ENCODE data around the gene TRIM47.

TRIM47 gene

GRCh38 chr17:75896415-75897159, 18.2 kb upstream of the TRIM47 start, which contains the start of gene TRIM65:
TSS of gene TRIM65 (minus strand) at chr17:75896951. CDS start at chr17:75896937, 14 bp downstream.
- peaks cover 6% of the 10 kb centered on the region; the same call in 1 of the 2 replicates for H3K36me3 ChIP-seq (ENCODE audit: insufficient read depth, low read length)
- H3K4me3 ChIP-seq (ENCODE audit: low read depth, low read length), result peak within 1 kb of the TSS; percentile 89
- peak within 1 kb of the TSS; percentile 62; the same call in 1 of the 2 replicates for H3K27ac ChIP-seq (ENCODE audit: low read depth, low read length)
- H3K4me1 ChIP-seq (ENCODE audit: control insufficient read depth, insufficient read depth, low read length, unreplicated experiment), result peaks cover 5% of the 10 kb centered on the region
- H3K27me3 ChIP-seq (ENCODE audit: insufficient read depth, low read length), result no peaks in the 10 kb centered on the region
- peak within 1 kb of the TSS; percentile 80 for H2AFZ ChIP-seq (ENCODE audit: low read length, unreplicated experiment)
- peaks cover 17% of the 10 kb centered on the region for H3K79me2 ChIP-seq (ENCODE audit: control insufficient read depth, insufficient read depth, low read length, unreplicated experiment)

GRCh38 chr17:75895370-75896155, 17.2 kb upstream of the TRIM47 start:
- peaks cover 5% of the 10 kb centered on the region for H3K4me1 ChIP-seq (ENCODE audit: control insufficient read depth, insufficient read depth, low read length, unreplicated experiment)
- no peaks in the 10 kb centered on the region; the same call in 1 of the 2 replicates for H3K36me3 ChIP-seq (ENCODE audit: insufficient read depth, low read length)
- peak overlapping the region; percentile 89 for H3K4me3 ChIP-seq (ENCODE audit: low read depth, low read length)
- H3K27ac ChIP-seq (ENCODE audit: low read depth, low read length), result no peak overlapping the region; the same call in 1 of the 2 replicates
- no peak overlapping the region for H2AFZ ChIP-seq (ENCODE audit: low read length, unreplicated experiment)
- peaks cover 17% of the 10 kb centered on the region for H3K79me2 ChIP-seq (ENCODE audit: control insufficient read depth, insufficient read depth, low read length, unreplicated experiment)
- no peaks in the 10 kb centered on the region for H3K27me3 ChIP-seq (ENCODE audit: insufficient read depth, low read length)

- Histone ChIP-seq H3K36me3 (ENCODE audit: insufficient read depth, low read length) (no peaks in the 10 kb centered on the region), H3K79me2 (ENCODE audit: control insufficient read depth, insufficient read depth, low read length, unreplicated experiment) (peaks cover 17% of the 10 kb centered on the region), H3K27ac (ENCODE audit: low read depth, low read length) (no peak overlapping the region)
These were observed 15.8 kb upstream of the TRIM47 start for GRCh38 chr17:75894049-75894733.

GRCh38 chr17:75893305-75894048, 15.1 kb upstream of the TRIM47 start:
- Histone ChIP-seq H3K4me1 (ENCODE audit: control insufficient read depth, insufficient read depth, low read length, unreplicated experiment) (peaks cover 5% of the 10 kb centered on the region), H3K79me2 (ENCODE audit: control insufficient read depth, insufficient read depth, low read length, unreplicated experiment) (peaks cover 17% of the 10 kb centered on the region), H3K27me3 (ENCODE audit: insufficient read depth, low read length) (no peaks in the 10 kb centered on the region), H2AFZ (ENCODE audit: low read length, unreplicated experiment) (no peak overlapping the region), H3K4me3 (ENCODE audit: low read depth, low read length) (no peak overlapping the region), H3K27ac (ENCODE audit: low read depth, low read length) (no peak overlapping the region), H3K36me3 (ENCODE audit: insufficient read depth, low read length) (no peaks in the 10 kb centered on the region)

More at GRCh38 chr17:75894049-75894733, 15.8 kb upstream of the TRIM47 start:
- H3K4me3 ChIP-seq (ENCODE audit: low read depth, low read length), result no peak overlapping the region
- no peak overlapping the region for H2AFZ ChIP-seq (ENCODE audit: low read length, unreplicated experiment)
- H3K4me1 ChIP-seq (ENCODE audit: control insufficient read depth, insufficient read depth, low read length, unreplicated experiment), result peaks cover 5% of the 10 kb centered on the region
- no peaks in the 10 kb centered on the region for H3K27me3 ChIP-seq (ENCODE audit: insufficient read depth, low read length)

- peaks cover 17% of the 10 kb centered on the region for H3K79me2 ChIP-seq (ENCODE audit: control insufficient read depth, insufficient read depth, low read length, unreplicated experiment)
- H2AFZ ChIP-seq (ENCODE audit: low read length, unreplicated experiment), result no peak overlapping the region
- no peak overlapping the region for H3K4me3 ChIP-seq (ENCODE audit: low read depth, low read length)
- no peaks in the 10 kb centered on the region for H3K27me3 ChIP-seq (ENCODE audit: insufficient read depth, low read length)
- H3K4me1 ChIP-seq (ENCODE audit: control insufficient read depth, insufficient read depth, low read length, unreplicated experiment), result peaks cover 5% of the 10 kb centered on the region
- no peak overlapping the region for H3K27ac ChIP-seq (ENCODE audit: low read depth, low read length)
- H3K36me3 ChIP-seq (ENCODE audit: insufficient read depth, low read length), result no peaks in the 10 kb centered on the region
These were observed 14.3 kb upstream of the TRIM47 start for GRCh38 chr17:75892556-75893224.

- Histone ChIP-seq H3K79me2 (ENCODE audit: control insufficient read depth, insufficient read depth, low read length, unreplicated experiment) (peaks cover 17% of the 10 kb centered on the region), H3K4me1 (ENCODE audit: control insufficient read depth, insufficient read depth, low read length, unreplicated experiment) (no peaks in the 10 kb centered on the region), H3K27me3 (ENCODE audit: insufficient read depth, low read length) (no peaks in the 10 kb centered on the region), H3K36me3 (ENCODE audit: insufficient read depth, low read length) (no peaks in the 10 kb centered on the region), H3K27ac (ENCODE audit: low read depth, low read length) (no peak overlapping the region), H3K4me3 (ENCODE audit: low read depth, low read length) (no peak overlapping the region), H2AFZ (ENCODE audit: low read length, unreplicated experiment) (no peak overlapping the region)
These were observed 13.5 kb upstream of the TRIM47 start for GRCh38 chr17:75891605-75892555.

GRCh38 chr17:75891022-75891604, 12.7 kb upstream of the TRIM47 start:
- no peaks in the 10 kb centered on the region for H3K4me1 ChIP-seq (ENCODE audit: control insufficient read depth, insufficient read depth, low read length, unreplicated experiment)
- H3K36me3 ChIP-seq (ENCODE audit: insufficient read depth, low read length), result no peaks in the 10 kb centered on the region
- H2AFZ ChIP-seq (ENCODE audit: low read length, unreplicated experiment), result no peak overlapping the region
- no peaks in the 10 kb centered on the region for H3K27me3 ChIP-seq (ENCODE audit: insufficient read depth, low read length)
- H3K4me3 ChIP-seq (ENCODE audit: low read depth, low read length), result no peak overlapping the region
- no peak overlapping the region for H3K27ac ChIP-seq (ENCODE audit: low read depth, low read length)
- peaks cover 17% of the 10 kb centered on the region for H3K79me2 ChIP-seq (ENCODE audit: control insufficient read depth, insufficient read depth, low read length, unreplicated experiment)

GRCh38 chr17:75889454-75889853, 11.1 kb upstream of the TRIM47 start:
- H3K79me2 ChIP-seq (ENCODE audit: control insufficient read depth, insufficient read depth, low read length, unreplicated experiment), result peaks cover 3% of the 10 kb centered on the region
- no peaks in the 10 kb centered on the region for H3K4me1 ChIP-seq (ENCODE audit: control insufficient read depth, insufficient read depth, low read length, unreplicated experiment)
- H3K4me3 ChIP-seq (ENCODE audit: low read depth, low read length), result no peak overlapping the region
- no peak overlapping the region for H3K27ac ChIP-seq (ENCODE audit: low read depth, low read length)
- no peaks in the 10 kb centered on the region for H3K36me3 ChIP-seq (ENCODE audit: insufficient read depth, low read length)
- no peak overlapping the region for H2AFZ ChIP-seq (ENCODE audit: low read length, unreplicated experiment)
- H3K27me3 ChIP-seq (ENCODE audit: insufficient read depth, low read length), result no peaks in the 10 kb centered on the region

- no peak overlapping the region for H3K4me3 ChIP-seq (ENCODE audit: low read depth, low read length)
- no peak overlapping the region for H2AFZ ChIP-seq (ENCODE audit: low read length, unreplicated experiment)
- H3K4me1 ChIP-seq (ENCODE audit: control insufficient read depth, insufficient read depth, low read length, unreplicated experiment), result no peaks in the 10 kb centered on the region
- H3K27ac ChIP-seq (ENCODE audit: low read depth, low read length), result no peak overlapping the region
- H3K27me3 ChIP-seq (ENCODE audit: insufficient read depth, low read length), result no peaks in the 10 kb centered on the region
- H3K79me2 ChIP-seq (ENCODE audit: control insufficient read depth, insufficient read depth, low read length, unreplicated experiment), result no peaks in the 10 kb centered on the region
- no peaks in the 10 kb centered on the region for H3K36me3 ChIP-seq (ENCODE audit: insufficient read depth, low read length)
These were observed 10.1 kb upstream of the TRIM47 start for GRCh38 chr17:75888484-75888883.

Measured in ACC112 (cell line).